GM23338 (cell line): ENCODE results near the gene ATP12A. TPM values are rescaled to one million over a fixed set of nuclear protein-coding genes. Genes with fewer than 3 reads are reported as not detected.

ENCODE experiments used
- ATAC-seq: fragments of 200-7000 bp; cut with Tn5 transposase; 3 replicates; pipeline ENCODE4 v1.9.1; 2020
- DNase-seq: peaks from one replicate; pipeline ENCODE4 v3.0.0-alpha.2; 2015; ENCODE audit warnings: low spot score
- H2AFZ ChIP-seq: fragments of 200-600 bp; sonication (generic); 2 replicates; pipeline ENCODE4 v1.8.0; 2016; ENCODE audit warnings: antibody characterized with exemption, mild to moderate bottlenecking, moderate library complexity
- H3F3A ChIP-seq: fragments of 200-600 bp; sonication (generic); replicated peaks from 2 replicates; pipeline ENCODE4 v1.8.0; 2017; ENCODE audit warnings: antibody characterized with exemption, mixed run types, low read depth
- H3K27ac ChIP-seq: fragments of 200-600 bp; sonication (generic); 2 replicates; pipeline ENCODE4 v1.6.1; 2016; ENCODE audit warnings: low read depth
- H3K27me3 ChIP-seq: fragments of 200-600 bp; sonication (generic); 2 replicates; pipeline ENCODE4 v1.8.0; 2016; ENCODE audit warnings: mild to moderate bottlenecking, mixed run types, moderate library complexity; ENCODE audit not compliant: insufficient read depth
- H3K36me3 ChIP-seq: fragments of 200-600 bp; sonication (generic); 2 replicates; pipeline ENCODE4 v1.8.0; 2016; ENCODE audit warnings: mild to moderate bottlenecking; ENCODE audit not compliant: insufficient read depth
- H3K4me1 ChIP-seq: fragments of 200-600 bp; sonication (generic); 2 replicates; pipeline ENCODE4 v1.8.0; 2016; ENCODE audit warnings: mild to moderate bottlenecking, moderate library complexity; ENCODE audit not compliant: insufficient read depth
- H3K4me2 ChIP-seq: fragments of 200-600 bp; sonication (generic); 2 replicates; pipeline ENCODE4 v1.7.1; 2017; ENCODE audit warnings: mixed run types
- H3K4me3 ChIP-seq: fragments of 200-600 bp; sonication (generic); 2 replicates; pipeline ENCODE4 v1.6.1; 2016; ENCODE audit warnings: mixed run types
- H3K79me2 ChIP-seq: fragments of 200-600 bp; sonication (generic); replicated peaks from 2 replicates; pipeline ENCODE4 v1.8.0; 2017; ENCODE audit warnings: mild to moderate bottlenecking; ENCODE audit not compliant: insufficient read depth
- H3K9me2 ChIP-seq: fragments of 200-600 bp; sonication (generic); 2 replicates; pipeline ENCODE4 v1.8.0; 2017; ENCODE audit not compliant: insufficient read depth
- H4K20me1 ChIP-seq: fragments of 200-600 bp; sonication (generic); replicated peaks from 2 replicates; pipeline ENCODE4 v1.8.0; 2017; ENCODE audit warnings: mild to moderate bottlenecking; ENCODE audit not compliant: insufficient read depth
- H3K27ac Mint-ChIP-seq: 2 replicates; pipeline ENCODE4 v1.8.0; 2020; ENCODE audit warnings: inconsistent platforms, mild to moderate bottlenecking, moderate library complexity, mixed read lengths
- H3K27me3 Mint-ChIP-seq: 3 replicates; pipeline ENCODE4 v1.8.0; 2022; ENCODE audit warnings: low read depth, mild to moderate bottlenecking, moderate library complexity, mixed read lengths, inconsistent platforms; ENCODE audit not compliant: insufficient read depth, poor library complexity
- H3K36me3 Mint-ChIP-seq: 3 replicates; pipeline ENCODE4 v1.8.0; 2021; ENCODE audit warnings: low read depth, mild to moderate bottlenecking, inconsistent platforms, moderate library complexity, mixed read lengths
- H3K4me1 Mint-ChIP-seq: 3 replicates; pipeline ENCODE4 v1.8.0; 2020; ENCODE audit warnings: mild to moderate bottlenecking, inconsistent platforms, mixed read lengths
- H3K4me3 Mint-ChIP-seq: 3 replicates; pipeline ENCODE4 v1.8.0; 2021; ENCODE audit warnings: moderate library complexity, mild to moderate bottlenecking, inconsistent platforms, mixed read lengths
- H3K9me3 Mint-ChIP-seq: 3 replicates; pipeline ENCODE4 v1.8.0; 2020; ENCODE audit warnings: moderate library complexity, mild to moderate bottlenecking, inconsistent platforms, mixed read lengths
- CREB1 ChIP-seq: fragments of 250-450 bp; sonication (Bioruptor Pico); IDR thresholded peaks from 2 replicates; pipeline ENCODE4 v1.5.0; 2020; ENCODE audit warnings: low read depth, mild to moderate bottlenecking, moderate library complexity
- CTCF ChIP-seq, 2 experiments: fragments of 200-600 bp in 1 of 2; sonication (generic) in 1 of 2; conservative IDR thresholded peaks; 2 replicates each; pipeline versions ENCODE4 v1.5.1 to v1.6.1; 2016 to 2017; ENCODE audit warnings: antibody characterized with exemption in 2 of 2, low read depth in 2 of 2, mild to moderate bottlenecking in 2 of 2, moderate library complexity in 1 of 2
- ETS1 ChIP-seq: IDR thresholded peaks from 2 replicates; pipeline ENCODE4 v1.6.1; 2016; ENCODE audit warnings: antibody characterized with exemption
- EZH2 ChIP-seq: fragments of 200-600 bp; sonication (generic); IDR thresholded peaks from one replicate; pipeline ENCODE4 v1.8.0; 2017; ENCODE audit warnings: antibody characterized with exemption, mild to moderate bottlenecking, low read depth; ENCODE audit not compliant: unreplicated experiment
- NANOG ChIP-seq: IDR thresholded peaks from 2 replicates; pipeline ENCODE4 v1.6.1; 2016; ENCODE audit warnings: antibody characterized with exemption, borderline replicate concordance
- REST ChIP-seq: IDR thresholded peaks from one replicate; pipeline ENCODE4 v1.6.1; 2018; ENCODE audit warnings: antibody characterized with exemption; ENCODE audit not compliant: unreplicated experiment
- ZNF114 ChIP-seq: fragments of 250-450 bp; sonication (Bioruptor Pico); IDR thresholded peaks from 2 replicates; pipeline ENCODE4 v1.5.0; 2020; ENCODE audit warnings: mild to moderate bottlenecking, moderate library complexity
- ZNF331 ChIP-seq: fragments of 250-450 bp; sonication (Bioruptor Pico); IDR thresholded peaks from 2 replicates; pipeline ENCODE4 v1.5.0; 2020; ENCODE audit warnings: low read depth, mild to moderate bottlenecking, moderate library complexity
- ZNF462 ChIP-seq: fragments of 250-450 bp; sonication (Bioruptor Pico); IDR thresholded peaks from 2 replicates; pipeline ENCODE4 v1.5.0; 2020; ENCODE audit warnings: mild to moderate bottlenecking, moderate library complexity
- polyA plus RNA-seq: library from polyadenylated mRNA; unstranded; fragments of >200 nt; fragmentation: Nextera tagmentation; extraction: Ambion mirVana; gene quantifications from 2 replicates; pipeline ENCODE4 v1.2.1, GENCODE V29; 2016
- total RNA-seq: library from RNA; depleted of rRNA; stranded (reverse); fragments of >200 nt; shearing (Covaris generic); gene quantifications from 2 replicates; pipeline ENCODE4 v1.2.3, GENCODE V29; 2014

The ATP12A gene
- total and polyA plus RNA-seq, 2 experiments from 2014 or later, result 0.40 to 1.0 TPM

- Histone ChIP-seq H3K4me2 (no peak overlapping the region), H2AFZ (no peak overlapping the region), H3F3A (no peaks in the 10 kb centered on the region), H3K36me3 (no peaks in the 10 kb centered on the region; the same call in 1 of the 2 replicates), H3K79me2 (no peaks in the 10 kb centered on the region), H4K20me1 (no peaks in the 10 kb centered on the region), H3K27me3 (no peaks in the 10 kb centered on the region), H3K9me2 (no peaks in the 10 kb centered on the region), H3K27ac (no peak overlapping the region), H3K4me3 (no peak overlapping the region), H3K4me1 (no peaks in the 10 kb centered on the region)
- Mint-ChIP-seq H3K36me3 (no peaks in the 10 kb centered on the region), H3K27me3 (no peaks in the 10 kb centered on the region), H3K9me3 (no peaks in the 10 kb centered on the region), H3K4me1 (no peaks in the 10 kb centered on the region), H3K4me3 (no peak overlapping the region), H3K27ac (no peak overlapping the region)
- no peak for ATAC-seq
- no peak for DNase-seq
- no peak for TF ChIP-seq ZNF114 (CRISPR knock-in tag)
- TF ChIP-seq ZNF331 (CRISPR knock-in tag), result no peak
- TF ChIP-seq ZNF462 (CRISPR knock-in tag), result no peak
- TF ChIP-seq NANOG, result no peak
- TF ChIP-seq REST, result no peak
- TF ChIP-seq ETS1, result no peak
- TF ChIP-seq EZH2, result no peak
- no peak for TF ChIP-seq CTCF (conservative IDR thresholded peaks at IDR 0.05; ENCODE audit: low read depth in 2 of 2)
- no peak for TF ChIP-seq CREB1 (CRISPR knock-in tag)
Observed at GRCh38 chr13:24654741-24655140, 25.5 kb upstream of the ATP12A start.
